GM12874 (cell line): Measurements from ENCODE around the gene AKT3.

Experiments used
- CTCF ChIP-seq: IDR thresholded peaks from 2 replicates; pipeline ENCODE4 v1.5.1; 2011; ENCODE audit warnings: low read depth, mild to moderate bottlenecking, control low read depth, low read length, moderate library complexity; ENCODE audit not compliant: insufficient read depth

AKT3 gene

GRCh38 chr1:243686159-243686558 lies 163.9 kb downstream of the AKT3 start:
- no peak for TF ChIP-seq CTCF

GRCh38 chr1:243680860-243681259 lies 169.2 kb downstream of the AKT3 start:
- no peak for TF ChIP-seq CTCF

- no peak for TF ChIP-seq CTCF
Measured at GRCh38 chr1:243672539-243673074, 177.4 kb downstream of the AKT3 start.

GRCh38 chr1:243667591-243667990 lies 182.5 kb downstream of the AKT3 start:
- no peak for TF ChIP-seq CTCF

- TF ChIP-seq CTCF = no peak
Measured at GRCh38 chr1:243667133-243667532, 182.9 kb downstream of the AKT3 start.

GRCh38 chr1:243663651-243664050 lies 186.4 kb downstream of the AKT3 start:
- TF ChIP-seq CTCF = no peak

GRCh38 chr1:243658594-243659105 lies 191.4 kb downstream of the AKT3 start:
- no peak for TF ChIP-seq CTCF
